ENCODE measurements around the gene TARBP2.

TARBP2 gene

GRCh38 chr12:53474819-53475218, 26.3 kb upstream of the TARBP2 start:
- no peak overlapping the region for H4K8ac ChIP-seq (ENCODE audit: low read length)
- no peak overlapping the region for H3K4ac ChIP-seq (ENCODE audit: low read depth in 1 of 2, low read length in 2 of 2)
- no peak overlapping the region for H2BK12ac ChIP-seq (ENCODE audit: low read length in 2 of 2)
- no peak overlapping the region for H3K14ac ChIP-seq (ENCODE audit: low read length in 2 of 2)
- peaks cover 1% of the 10 kb centered on the region for H3K79me1 ChIP-seq (replicated peaks; ENCODE audit: low read length, poor library complexity, severe bottlenecking)
- no peak overlapping the region for H2BK120ac ChIP-seq (ENCODE audit: low read depth, low read length)
- H3K4me3 ChIP-seq (ENCODE audit: insufficient read depth in 1 of 2, low read depth in 1 of 2, low read length in 2 of 2): no peak overlapping the region
- WGBS: 91% methylated on average over 11 of the region's 13 CpGs
- DNase-seq: no peak
- H3K9ac ChIP-seq (ENCODE audit: low read length): peak overlapping the region; percentile 72
- no peak overlapping the region for H2BK5ac ChIP-seq (ENCODE audit: low read depth, low read length, poor library complexity, severe bottlenecking)
- no peak overlapping the region for H3K18ac ChIP-seq (ENCODE audit: low read depth in 1 of 2, low read length in 2 of 2)
- no peaks in the 10 kb centered on the region for H3K9me3 ChIP-seq (ENCODE audit: control insufficient read depth, low read length)
- H3K27ac ChIP-seq (ENCODE audit: low read length, poor library complexity, severe bottlenecking): no peak overlapping the region
- peaks cover 30 to 95% of the 10 kb centered on the region in 2 experiments for H3K36me3 ChIP-seq (ENCODE audit: control insufficient read depth in 1 of 2, insufficient read depth in 2 of 2, low read depth in 1 of 2, low read length in 2 of 2)
- H3K23ac ChIP-seq (ENCODE audit: low read length in 2 of 2): no peak overlapping the region
- H2BK15ac ChIP-seq (ENCODE audit: low read depth, poor library complexity, severe bottlenecking): no peak overlapping the region
- no peaks in the 10 kb centered on the region for H3K27me3 ChIP-seq (ENCODE audit: control insufficient read depth in 1 of 2, insufficient read depth in 1 of 2, low read length in 2 of 2)
- H4K91ac ChIP-seq (ENCODE audit: low read length): no peak overlapping the region
- H3K4me2 ChIP-seq (ENCODE audit: low read length, poor library complexity, severe bottlenecking): no peak overlapping the region
- H2AK5ac ChIP-seq (ENCODE audit: low read length, severe bottlenecking): no peak overlapping the region
- H3K4me1 ChIP-seq (ENCODE audit: control insufficient read depth, insufficient read depth, low read depth, low read length): peaks cover 1% of the 10 kb centered on the region
- H2AFZ ChIP-seq (ENCODE audit: low read depth, low read length): no peak overlapping the region

- H2AFZ ChIP-seq (ENCODE audit: low read depth, low read length): no peak overlapping the region
- no peak overlapping the region for H4K91ac ChIP-seq (ENCODE audit: low read length)
- no peak overlapping the region for H3K18ac ChIP-seq (ENCODE audit: low read depth in 1 of 2, low read length in 2 of 2)
- no peak overlapping the region for H3K27ac ChIP-seq (ENCODE audit: low read length, poor library complexity, severe bottlenecking)
- 81% methylated on average over 2 of the region's 2 CpGs for WGBS
- no peak overlapping the region for H2BK15ac ChIP-seq (ENCODE audit: low read depth, poor library complexity, severe bottlenecking)
- no peak overlapping the region for H3K4ac ChIP-seq (ENCODE audit: low read depth in 1 of 2, low read length in 2 of 2)
- H3K9ac ChIP-seq (ENCODE audit: low read length): peak overlapping the region; percentile 72
- H3K14ac ChIP-seq (ENCODE audit: low read length in 2 of 2): no peak overlapping the region
- H2BK12ac ChIP-seq (ENCODE audit: low read length in 2 of 2): no peak overlapping the region
- no peaks in the 10 kb centered on the region for H3K27me3 ChIP-seq (ENCODE audit: control insufficient read depth in 1 of 2, insufficient read depth in 1 of 2, low read length in 2 of 2)
- H3K4me2 ChIP-seq (ENCODE audit: low read length, poor library complexity, severe bottlenecking): no peak overlapping the region
- no peaks in the 10 kb centered on the region for H3K9me3 ChIP-seq (ENCODE audit: control insufficient read depth, low read length)
- peak; percentile 56 for DNase-seq
- H2AK5ac ChIP-seq (ENCODE audit: low read length, severe bottlenecking): no peak overlapping the region
- no peak overlapping the region for H4K8ac ChIP-seq (ENCODE audit: low read length)
- no peak overlapping the region for H2BK5ac ChIP-seq (ENCODE audit: low read depth, low read length, poor library complexity, severe bottlenecking)
- no peak overlapping the region for H2BK120ac ChIP-seq (ENCODE audit: low read depth, low read length)
- no peak overlapping the region for H3K23ac ChIP-seq (ENCODE audit: low read length in 2 of 2)
- peaks cover 30 to 90% of the 10 kb centered on the region in 2 experiments for H3K36me3 ChIP-seq (ENCODE audit: control insufficient read depth in 1 of 2, insufficient read depth in 2 of 2, low read depth in 1 of 2, low read length in 2 of 2)
- no peak overlapping the region for H3K4me3 ChIP-seq (ENCODE audit: insufficient read depth in 1 of 2, low read depth in 1 of 2, low read length in 2 of 2)
- peaks cover 3% of the 10 kb centered on the region for H3K79me1 ChIP-seq (replicated peaks; ENCODE audit: low read length, poor library complexity, severe bottlenecking)
- H3K4me1 ChIP-seq (ENCODE audit: control insufficient read depth, insufficient read depth, low read depth, low read length): peaks cover 9% of the 10 kb centered on the region
These were observed 24.3 kb upstream of the TARBP2 start for GRCh38 chr12:53476769-53477209.

GRCh38 chr12:53478865-53479264, 22.2 kb upstream of the TARBP2 start:
- Histone ChIP-seq H2AFZ (ENCODE audit: low read depth, low read length) (no peak overlapping the region), H4K91ac (ENCODE audit: low read length) (no peak overlapping the region), H3K4me1 (ENCODE audit: control insufficient read depth, insufficient read depth, low read depth, low read length) (peaks cover 14% of the 10 kb centered on the region), H3K4me3 (ENCODE audit: insufficient read depth in 1 of 2, low read depth in 1 of 2, low read length in 2 of 2) (no peak overlapping the region), H2BK12ac (ENCODE audit: low read length in 2 of 2) (no peak overlapping the region), H3K27ac (ENCODE audit: low read length, poor library complexity, severe bottlenecking) (peak overlapping the region; percentile 28), H2BK15ac (ENCODE audit: low read depth, poor library complexity, severe bottlenecking) (no peak overlapping the region), H3K4me2 (ENCODE audit: low read length, poor library complexity, severe bottlenecking) (no peak overlapping the region), H3K18ac (ENCODE audit: low read depth in 1 of 2, low read length in 2 of 2) (no peak overlapping the region), H3K27me3 (ENCODE audit: control insufficient read depth in 1 of 2, insufficient read depth in 1 of 2, low read length in 2 of 2) (no peaks in the 10 kb centered on the region), H2BK120ac (ENCODE audit: low read depth, low read length) (no peak overlapping the region), H3K79me1 (replicated peaks; ENCODE audit: low read length, poor library complexity, severe bottlenecking) (peaks cover 7% of the 10 kb centered on the region), H2AK5ac (ENCODE audit: low read length, severe bottlenecking) (no peak overlapping the region), H3K9me3 (ENCODE audit: control insufficient read depth, low read length) (no peaks in the 10 kb centered on the region), H4K8ac (ENCODE audit: low read length) (no peak overlapping the region), H3K36me3 (ENCODE audit: control insufficient read depth in 1 of 2, insufficient read depth in 2 of 2, low read depth in 1 of 2, low read length in 2 of 2) (peaks cover 51 to 91% of the 10 kb centered on the region in 2 experiments), H3K4ac (ENCODE audit: low read depth in 1 of 2, low read length in 2 of 2) (no peak overlapping the region), H3K14ac (ENCODE audit: low read length in 2 of 2) (no peak overlapping the region), H3K23ac (ENCODE audit: low read length in 2 of 2) (no peak overlapping the region), H2BK5ac (ENCODE audit: low read depth, low read length, poor library complexity, severe bottlenecking) (no peak overlapping the region), H3K9ac (ENCODE audit: low read length) (peak overlapping the region; percentile 81)
- DNase-seq: peak; percentile 68
- 85% methylated on average over 1 of the region's 1 CpG for WGBS

- Histone ChIP-seq H3K9ac (ENCODE audit: low read length) (peak overlapping the region; percentile 81), H3K18ac (ENCODE audit: low read depth in 1 of 2, low read length in 2 of 2) (no peak overlapping the region), H2BK15ac (ENCODE audit: low read depth, poor library complexity, severe bottlenecking) (no peak overlapping the region), H3K36me3 (ENCODE audit: control insufficient read depth in 1 of 2, insufficient read depth in 2 of 2, low read depth in 1 of 2, low read length in 2 of 2) (peaks cover 54 to 91% of the 10 kb centered on the region in 2 experiments), H2AK5ac (ENCODE audit: low read length, severe bottlenecking) (no peak overlapping the region), H3K4ac (ENCODE audit: low read depth in 1 of 2, low read length in 2 of 2) (no peak overlapping the region), H3K9me3 (ENCODE audit: control insufficient read depth, low read length) (no peaks in the 10 kb centered on the region), H2AFZ (ENCODE audit: low read depth, low read length) (no peak overlapping the region), H2BK120ac (ENCODE audit: low read depth, low read length) (no peak overlapping the region), H4K8ac (ENCODE audit: low read length) (no peak overlapping the region), H3K14ac (ENCODE audit: low read length in 2 of 2) (no peak overlapping the region), H3K4me2 (ENCODE audit: low read length, poor library complexity, severe bottlenecking) (no peak overlapping the region), H2BK5ac (ENCODE audit: low read depth, low read length, poor library complexity, severe bottlenecking) (no peak overlapping the region), H3K4me3 (ENCODE audit: insufficient read depth in 1 of 2, low read depth in 1 of 2, low read length in 2 of 2) (no peak overlapping the region), H3K27ac (ENCODE audit: low read length, poor library complexity, severe bottlenecking) (peak overlapping the region; percentile 28), H3K4me1 (ENCODE audit: control insufficient read depth, insufficient read depth, low read depth, low read length) (peaks cover 14% of the 10 kb centered on the region), H2BK12ac (ENCODE audit: low read length in 2 of 2) (no peak overlapping the region), H3K27me3 (ENCODE audit: control insufficient read depth in 1 of 2, insufficient read depth in 1 of 2, low read length in 2 of 2) (no peaks in the 10 kb centered on the region), H4K91ac (ENCODE audit: low read length) (no peak overlapping the region), H3K79me1 (replicated peaks; ENCODE audit: low read length, poor library complexity, severe bottlenecking) (peaks cover 7% of the 10 kb centered on the region), H3K23ac (ENCODE audit: low read length in 2 of 2) (no peak overlapping the region)
- WGBS: 92% methylated on average over 4 of the region's 5 CpGs
- DNase-seq: no peak
These were observed 21.8 kb upstream of the TARBP2 start for GRCh38 chr12:53479331-53479730.
